GM18858 (cell line): ENCODE results near the gene CEP295NL.
"Not testable (repeated sequence)": the region's sequence is repeated elsewhere in the genome, so short reads cannot be mapped to it uniquely, and the experiment has no call there.

ENCODE experiments used
- ATAC-seq: cut with Tn5 transposase; IDR thresholded peaks from one replicate; pipeline ENCODE4 v1.9.1; 2021; ENCODE audit not compliant: unreplicated experiment

Gene CEP295NL

DNA sequence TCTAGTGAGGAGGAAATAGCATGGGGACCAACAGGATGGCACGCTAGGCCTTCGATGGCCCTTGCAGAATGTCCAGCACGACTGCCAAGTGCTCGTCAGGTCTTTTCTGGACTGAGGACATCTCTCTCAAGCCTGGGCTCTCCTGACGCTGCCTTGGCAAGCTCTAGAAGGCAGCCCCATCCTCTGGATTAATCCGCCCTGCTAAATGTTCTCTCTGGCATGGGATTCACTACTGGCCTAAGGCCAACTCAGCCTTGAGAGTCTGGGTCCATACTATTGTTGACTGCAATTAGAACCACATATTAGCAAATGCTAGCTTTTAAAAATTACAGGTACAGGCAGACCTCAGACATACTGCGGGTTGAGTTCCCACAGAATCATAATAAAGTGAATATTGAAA lies 2.5 kb upstream of the CEP295NL start:
- ATAC-seq = no peak

- no peak for ATAC-seq
Measured at GRCh38 chr17:78905116-78905515, 2.1 kb upstream of the CEP295NL start.

DNA sequence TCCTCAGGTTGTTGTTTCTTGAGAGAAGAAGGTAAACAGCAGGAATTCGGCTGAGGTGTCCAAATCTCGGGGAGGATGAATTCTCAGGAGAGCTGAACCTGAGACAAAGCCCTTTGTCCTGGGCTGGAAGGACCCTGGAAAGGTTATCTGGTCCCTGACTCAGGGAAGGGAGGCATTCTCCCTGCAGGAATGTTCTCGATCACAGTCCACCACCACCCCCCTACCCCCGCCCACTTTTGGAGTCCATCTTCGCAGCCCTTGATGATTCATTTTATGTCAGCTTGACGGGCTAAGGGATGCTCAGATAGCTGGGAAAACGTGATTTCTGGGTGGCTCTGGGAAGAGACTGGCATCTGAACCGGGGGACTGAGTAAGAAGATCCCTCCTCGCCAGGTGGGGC lies 1.4 kb upstream of the CEP295NL start:
- ATAC-seq = no peak

GRCh38 chr17:78902231-78902630 lies 770 bp downstream of the CEP295NL start:
- not testable (repeated sequence) for ATAC-seq

DNA sequence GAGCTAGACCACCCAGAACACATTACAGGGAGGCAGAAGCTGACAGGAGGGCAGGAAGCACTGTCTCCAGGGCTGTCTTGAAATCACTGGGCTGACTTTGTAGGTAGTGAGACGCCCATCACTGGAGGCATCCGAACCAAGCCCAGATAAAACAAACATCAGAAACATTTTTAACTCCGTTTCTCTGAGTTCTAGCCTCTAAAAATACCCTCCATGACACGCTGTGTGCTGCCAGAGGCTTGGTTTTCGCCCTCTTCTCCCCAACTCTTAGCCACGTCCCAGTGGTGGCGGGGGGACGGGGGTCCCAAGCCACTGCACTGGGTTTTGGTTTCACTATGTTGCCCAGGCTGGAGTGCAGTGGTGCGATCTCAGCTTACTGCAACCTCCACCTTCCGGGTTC lies 1.2 kb downstream of the CEP295NL start:
- no peak for ATAC-seq

GRCh38 chr17:78900816-78901215 lies 2.2 kb downstream of the CEP295NL start:
- no peak for ATAC-seq

DNA sequence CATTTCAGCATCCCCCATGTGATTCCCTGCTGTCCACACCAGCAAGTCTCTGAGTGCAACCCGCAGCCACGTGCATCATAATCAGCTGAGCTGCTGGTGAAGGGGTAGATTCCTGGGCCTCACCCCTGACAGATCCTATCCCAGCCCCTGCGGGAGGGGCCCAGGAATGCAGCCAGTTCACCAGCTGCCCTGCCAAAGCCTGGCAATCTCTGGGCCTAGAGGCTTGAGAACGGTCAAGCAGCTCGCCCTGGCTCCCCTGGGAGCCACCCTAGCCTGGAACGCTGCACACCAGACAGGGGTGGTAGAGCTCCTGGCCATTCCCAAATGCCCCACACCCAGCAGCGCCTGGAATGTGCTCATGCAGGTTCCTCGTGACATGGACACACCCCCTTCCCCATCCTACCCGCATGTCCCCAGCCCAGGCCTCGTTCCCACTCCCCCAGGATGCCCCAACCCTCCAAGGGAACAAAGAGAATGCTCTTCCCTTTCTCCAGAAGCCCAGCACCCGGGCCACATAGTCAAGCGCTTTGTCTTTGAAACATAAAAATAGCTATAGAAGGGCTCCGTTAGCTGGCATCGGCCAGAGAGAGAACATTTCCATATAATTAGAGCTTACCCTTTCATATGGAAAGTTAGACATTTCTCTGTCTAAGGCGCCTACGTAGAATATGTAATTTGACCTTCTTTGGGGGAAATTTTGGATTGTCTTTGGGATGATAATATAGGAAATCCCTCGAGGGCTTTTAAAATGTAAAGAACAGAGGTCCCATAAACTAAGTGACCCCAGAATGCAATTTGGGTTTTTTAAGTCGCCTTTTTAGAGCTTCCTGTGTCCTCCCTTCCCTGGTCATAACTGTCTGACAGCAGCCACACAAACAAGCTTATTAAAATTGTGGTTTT lies 3.4 kb downstream of the CEP295NL start:
- no peak for ATAC-seq

GRCh38 chr17:78898947-78899346 lies 4.1 kb downstream of the CEP295NL start:
- no peak for ATAC-seq

GRCh38 chr17:78898075-78898836 lies 4.7 kb downstream of the CEP295NL start:
- no peak for ATAC-seq

- ATAC-seq = no peak
Measured at GRCh38 chr17:78897664-78898047, 5.3 kb downstream of the CEP295NL start.

DNA sequence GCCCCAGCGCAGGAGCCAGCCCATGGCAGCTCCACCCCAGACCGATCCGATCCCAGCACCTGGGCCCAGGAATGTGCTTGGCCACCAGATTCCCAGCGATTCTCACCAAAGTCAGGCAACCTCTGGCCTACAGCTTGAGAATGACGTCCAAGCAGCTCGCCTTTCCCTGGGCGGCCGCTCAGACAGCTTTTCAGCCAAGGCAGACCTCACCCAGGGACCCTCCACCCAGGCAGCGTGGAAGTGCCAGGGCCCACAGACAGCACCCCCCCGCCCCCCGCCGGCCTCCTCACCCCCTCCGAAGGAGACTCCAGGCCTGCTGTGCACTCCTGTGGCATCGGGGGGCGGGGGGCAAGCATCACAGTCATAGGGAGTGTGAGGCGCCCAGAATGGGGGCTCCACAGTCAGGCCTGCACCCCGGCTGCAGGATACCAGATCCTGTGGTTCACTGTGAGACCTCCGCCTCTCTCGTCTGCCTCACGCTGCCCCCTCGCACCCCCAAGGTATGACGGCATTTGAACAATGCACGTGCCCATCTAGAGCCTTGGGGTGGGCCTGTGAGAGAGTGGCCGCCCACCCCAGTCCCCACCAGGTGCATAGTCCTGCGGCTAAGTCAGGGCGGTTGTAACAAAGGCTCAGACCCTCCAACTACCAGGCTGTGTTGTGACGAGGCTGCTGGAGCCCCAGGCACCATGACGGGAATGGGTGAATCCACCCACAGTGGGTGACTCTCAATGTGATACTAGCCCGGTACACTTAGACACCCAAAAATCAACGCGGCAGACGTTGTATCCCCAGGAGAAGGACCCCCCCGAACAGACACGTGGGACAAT lies 6.0 kb downstream of the CEP295NL start:
- no peak for ATAC-seq

- ATAC-seq = no peak
Measured at GRCh38 chr17:78896091-78896833, 6.7 kb downstream of the CEP295NL start.

GRCh38 chr17:78895322-78895721 lies 7.7 kb downstream of the CEP295NL start:
- no peak for ATAC-seq

GRCh38 chr17:78893684-78894083 lies 9.3 kb downstream of the CEP295NL start:
- ATAC-seq = no peak

DNA sequence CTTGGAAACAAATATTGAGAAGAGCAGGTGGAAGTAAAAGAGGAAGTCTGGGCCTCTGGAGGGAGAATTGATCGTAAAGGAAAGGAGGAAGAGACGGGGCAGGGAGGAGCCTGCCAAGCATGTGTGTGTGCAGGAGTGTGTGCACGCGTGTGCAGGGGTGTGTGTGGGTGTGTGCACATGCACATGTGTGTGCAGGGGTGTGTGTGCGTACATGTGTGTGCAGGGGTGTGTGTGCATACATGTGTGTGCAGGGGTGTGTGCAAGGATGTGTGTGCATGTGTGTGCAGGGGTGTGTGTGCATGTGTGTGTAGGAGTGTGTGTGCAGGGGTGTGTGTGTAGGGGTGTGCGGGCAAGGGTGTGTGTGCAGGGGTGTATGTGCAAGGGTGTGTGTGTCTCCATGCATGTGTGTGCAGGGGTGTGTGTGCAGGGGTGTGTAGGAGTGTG lies 10.0 kb downstream of the CEP295NL start:
- no peak for ATAC-seq

DNA sequence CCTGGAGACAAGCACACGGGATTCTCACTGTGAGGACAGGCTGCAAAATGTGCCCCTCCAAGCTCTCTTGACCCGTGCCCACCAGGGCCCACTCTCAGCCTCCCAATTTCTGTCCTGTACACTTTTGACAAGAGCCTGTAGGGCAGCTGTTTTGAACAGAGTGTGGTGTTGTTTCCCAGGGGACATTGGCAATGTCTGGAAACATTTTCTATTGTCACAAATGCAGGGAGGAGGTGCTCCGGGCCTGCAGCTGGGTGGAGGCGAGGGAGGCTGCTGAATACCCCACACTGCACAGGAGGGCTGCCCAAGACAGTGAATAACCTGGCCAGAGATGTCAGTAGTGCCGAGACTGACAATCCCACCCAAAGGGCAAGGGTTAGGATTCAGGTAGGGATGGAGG lies 10.5 kb downstream of the CEP295NL start:
- ATAC-seq = no peak

GRCh38 chr17:78892062-78892456 lies 10.9 kb downstream of the CEP295NL start:
- no peak for ATAC-seq

DNA sequence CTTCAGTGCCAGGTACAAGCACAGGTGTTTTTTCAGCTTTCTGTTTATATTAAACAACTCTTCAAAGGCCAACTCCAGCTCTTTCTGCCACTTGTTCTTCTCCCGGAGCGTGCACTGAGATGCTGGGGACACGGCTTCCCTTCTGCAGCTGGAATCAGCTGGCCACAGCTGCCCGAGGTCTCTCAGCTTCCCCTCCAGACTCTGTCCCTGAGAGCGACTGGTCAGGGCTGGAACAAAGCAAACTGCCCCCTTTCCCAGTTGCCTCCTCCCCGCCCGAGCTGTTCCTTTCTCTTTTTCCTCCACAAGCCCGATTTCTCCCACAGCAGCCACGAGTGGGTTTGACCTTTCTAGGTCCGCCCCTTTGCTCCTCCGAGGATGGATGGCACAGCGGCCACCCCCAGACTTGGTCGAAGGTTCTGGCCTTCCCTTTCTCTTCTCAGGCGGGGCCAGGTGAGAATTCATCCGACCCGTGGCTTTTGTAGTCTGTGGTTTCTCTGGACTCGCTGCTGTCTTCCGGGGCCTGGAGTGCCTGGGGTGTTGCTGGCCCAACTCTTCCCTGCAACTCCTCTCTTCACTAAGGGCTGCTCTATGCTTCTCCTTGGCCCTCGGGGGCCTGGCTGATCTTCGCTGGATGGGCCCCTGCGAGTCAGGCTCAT lies 11.5 kb downstream of the CEP295NL start:
- no peak for ATAC-seq

GRCh38 chr17:78890498-78890897 lies 12.5 kb downstream of the CEP295NL start:
- ATAC-seq = no peak

DNA sequence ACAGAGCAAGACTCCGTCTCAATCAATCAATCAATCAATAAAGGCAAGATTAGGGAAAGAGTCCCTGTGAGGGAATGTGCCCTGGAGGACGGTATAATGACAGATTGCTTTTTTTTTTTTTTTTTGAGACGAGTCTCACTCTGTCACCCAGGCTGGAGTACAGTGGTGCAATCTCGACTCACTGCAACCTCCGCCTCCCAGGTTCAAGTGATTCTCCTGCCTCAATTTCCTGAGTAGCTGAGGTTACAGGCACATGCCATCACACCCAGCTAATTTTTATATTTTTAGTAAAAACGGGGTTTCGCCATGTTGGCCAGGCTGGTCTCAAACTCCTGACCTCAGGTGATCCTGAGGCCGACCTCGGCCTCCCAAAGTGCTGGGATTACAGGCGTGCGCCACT lies 12.9 kb downstream of the CEP295NL start:
- not testable (repeated sequence) for ATAC-seq
